GM12874 (cell line): ENCODE measurements around the gene PKNOX2.

ENCODE experiments used
- CTCF ChIP-seq: IDR thresholded peaks from 2 replicates; pipeline ENCODE4 v1.5.1; 2011; ENCODE audit warnings: low read depth, mild to moderate bottlenecking, control low read depth, low read length, moderate library complexity; ENCODE audit not compliant: insufficient read depth

The PKNOX2 gene

GRCh38 chr11:125282596-125282914, 118.0 kb downstream of the PKNOX2 start:
- no peak for TF ChIP-seq CTCF

- no peak for TF ChIP-seq CTCF
Measured at GRCh38 chr11:125284245-125284850, 119.8 kb downstream of the PKNOX2 start.

GRCh38 chr11:125285844-125286243, 121.3 kb downstream of the PKNOX2 start:
- TF ChIP-seq CTCF: no peak

- no peak for TF ChIP-seq CTCF
Measured at GRCh38 chr11:125286486-125286885, 121.9 kb downstream of the PKNOX2 start.

GRCh38 chr11:125287491-125288210, 123.1 kb downstream of the PKNOX2 start:
- no peak for TF ChIP-seq CTCF

- no peak for TF ChIP-seq CTCF
Measured at GRCh38 chr11:125289419-125290098, 125.0 kb downstream of the PKNOX2 start.

- TF ChIP-seq CTCF: no peak
Measured at GRCh38 chr11:125290263-125290662, 125.7 kb downstream of the PKNOX2 start.
